Karpas-422 (cell line): ENCODE measurements around the gene REEP1. TPM values are rescaled to one million over a fixed set of nuclear protein-coding genes. Genes with fewer than 3 reads are reported as not detected.

Source experiments
- DNase-seq: peaks from one replicate; pipeline ENCODE4 v3.0.0-alpha.2; 2015
- H2AFZ ChIP-seq: fragments of 200-600 bp; sonication (generic); 2 replicates; pipeline ENCODE4 v1.6.1; 2014; ENCODE audit warnings: antibody characterized with exemption, low read length, mixed read lengths
- H3K27ac ChIP-seq: fragments of 200-600 bp; sonication (generic); 2 replicates; pipeline ENCODE4 v1.5.1; 2014; ENCODE audit warnings: mild to moderate bottlenecking, low read length, moderate library complexity
- H3K27me3 ChIP-seq: fragments of 200-600 bp; sonication (generic); 2 replicates; pipeline ENCODE4 v1.6.1; 2014; ENCODE audit warnings: low read length, mixed read lengths
- H3K36me3 ChIP-seq: fragments of 200-600 bp; sonication (generic); 2 replicates; pipeline ENCODE4 v1.6.1; 2014; ENCODE audit warnings: low read length, mixed read lengths; ENCODE audit not compliant: insufficient read depth
- H3K4me1 ChIP-seq: fragments of 200-600 bp; sonication (generic); 2 replicates; pipeline ENCODE4 v1.6.1; 2014; ENCODE audit warnings: mild to moderate bottlenecking, low read length, mixed read lengths
- H3K4me2 ChIP-seq: fragments of 200-600 bp; sonication (generic); 2 replicates; pipeline ENCODE4 v1.6.1; 2014; ENCODE audit warnings: low read length, low read depth, mild to moderate bottlenecking; ENCODE audit not compliant: poor library complexity, severe bottlenecking
- H3K4me3 ChIP-seq: fragments of 200-600 bp; sonication (generic); 2 replicates; pipeline ENCODE4 v1.5.1; 2014; ENCODE audit warnings: mild to moderate bottlenecking, antibody characterized with exemption, low read length, mixed read lengths
- H3K79me2 ChIP-seq: fragments of 200-600 bp; sonication (generic); 2 replicates; pipeline ENCODE4 v1.6.1; 2014; ENCODE audit warnings: mild to moderate bottlenecking, low read length, mixed read lengths
- H3K9ac ChIP-seq: fragments of 200-600 bp; sonication (generic); 2 replicates; pipeline ENCODE4 v1.6.0; 2014; ENCODE audit warnings: low read length
- H3K9me2 ChIP-seq: fragments of 200-600 bp; sonication (generic), shearing (Covaris generic); replicated peaks from 2 replicates; pipeline ENCODE4 v1.6.0; 2014; ENCODE audit warnings: mild to moderate bottlenecking, low read length, moderate library complexity; ENCODE audit not compliant: insufficient read depth
- H3K9me3 ChIP-seq: fragments of 300-700, 200-600 bp; sonication (generic); 2 replicates; pipeline ENCODE4 v1.6.1; 2014; ENCODE audit warnings: low read length, mixed read lengths
- H4K20me1 ChIP-seq: fragments of 200-600 bp; sonication (generic); 2 replicates; pipeline ENCODE4 v1.6.1; 2014; ENCODE audit warnings: mild to moderate bottlenecking, antibody characterized with exemption, low read length, low read depth; ENCODE audit not compliant: insufficient read depth
- total RNA-seq: library from RNA; depleted of rRNA; stranded (reverse); fragments of >200 nt; shearing (Covaris generic); gene quantifications from 2 replicates; pipeline ENCODE4 v1.2.3, GENCODE V29; 2014; ENCODE audit warnings: low replicate concordance

REEP1 gene
- total RNA-seq, 1 experiment from 2014 or later = 0.22 TPM

- no peaks in the 10 kb centered on the region for H3K9me3 ChIP-seq
- H3K4me1 ChIP-seq = no peaks in the 10 kb centered on the region
- H3K27me3 ChIP-seq = peaks cover 7% of the 10 kb centered on the region
- no peak overlapping the region for H2AFZ ChIP-seq
- H3K79me2 ChIP-seq = no peaks in the 10 kb centered on the region
- no peaks in the 10 kb centered on the region for H4K20me1 ChIP-seq
- H3K9ac ChIP-seq = no peak overlapping the region
- DNase-seq = no peak
- H3K9me2 ChIP-seq = no peaks in the 10 kb centered on the region
- H3K4me3 ChIP-seq = no peak overlapping the region
- no peak overlapping the region for H3K27ac ChIP-seq
- no peak overlapping the region for H3K4me2 ChIP-seq
- H3K36me3 ChIP-seq = no peaks in the 10 kb centered on the region
These were observed 46.1 kb downstream of the REEP1 start for GRCh38 chr2:86291328-86291662.

- Histone ChIP-seq H3K9ac (no peak overlapping the region), H3K36me3 (no peaks in the 10 kb centered on the region), H4K20me1 (no peaks in the 10 kb centered on the region), H3K9me3 (no peaks in the 10 kb centered on the region), H3K4me3 (no peak overlapping the region), H3K4me2 (no peak overlapping the region), H2AFZ (no peak overlapping the region), H3K27ac (no peak overlapping the region), H3K79me2 (no peaks in the 10 kb centered on the region), H3K9me2 (no peaks in the 10 kb centered on the region), H3K27me3 (peaks cover 7% of the 10 kb centered on the region), H3K4me1 (no peaks in the 10 kb centered on the region)
- no peak for DNase-seq
These were observed 46.7 kb downstream of the REEP1 start for GRCh38 chr2:86290596-86291327.

DNA sequence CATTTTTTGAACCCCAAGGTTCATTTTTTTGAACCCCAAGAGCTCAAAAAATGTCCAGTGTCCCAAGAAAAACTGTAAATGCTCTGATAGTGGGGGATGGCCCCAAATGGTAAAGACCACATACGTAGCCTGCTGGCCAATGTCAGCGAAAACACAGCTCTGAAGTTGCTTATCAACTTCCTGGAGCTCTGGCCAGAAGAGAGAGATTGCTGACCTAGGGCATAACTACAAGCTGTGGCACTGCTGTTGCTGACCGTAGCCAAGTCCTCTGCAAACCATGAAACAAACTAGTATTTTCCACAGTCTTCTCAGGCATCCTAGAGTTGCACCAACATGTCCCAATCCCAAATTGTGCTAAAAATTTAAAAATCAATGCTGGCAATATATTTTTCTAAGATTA lies 50.9 kb downstream of the REEP1 start:
- no peaks in the 10 kb centered on the region for H4K20me1 ChIP-seq
- H3K9me2 ChIP-seq = no peaks in the 10 kb centered on the region
- no peaks in the 10 kb centered on the region for H3K36me3 ChIP-seq
- no peak overlapping the region for H3K27ac ChIP-seq
- H3K9me3 ChIP-seq = no peaks in the 10 kb centered on the region
- H3K79me2 ChIP-seq = no peaks in the 10 kb centered on the region
- no peak overlapping the region for H3K9ac ChIP-seq
- no peak overlapping the region for H3K4me3 ChIP-seq
- DNase-seq = no peak
- no peak overlapping the region for H2AFZ ChIP-seq
- H3K27me3 ChIP-seq = peaks cover 7% of the 10 kb centered on the region
- H3K4me2 ChIP-seq = no peak overlapping the region
- no peaks in the 10 kb centered on the region for H3K4me1 ChIP-seq

GRCh38 chr2:86285981-86286380 lies 51.4 kb downstream of the REEP1 start:
- no peaks in the 10 kb centered on the region for H3K4me1 ChIP-seq
- H3K27me3 ChIP-seq = peaks cover 5% of the 10 kb centered on the region
- DNase-seq = no peak
- H2AFZ ChIP-seq = no peak overlapping the region
- H3K4me3 ChIP-seq = no peak overlapping the region
- no peak overlapping the region for H3K9ac ChIP-seq
- no peaks in the 10 kb centered on the region for H3K9me3 ChIP-seq
- no peaks in the 10 kb centered on the region for H3K9me2 ChIP-seq
- H3K27ac ChIP-seq = no peak overlapping the region
- no peaks in the 10 kb centered on the region for H3K79me2 ChIP-seq
- no peaks in the 10 kb centered on the region for H3K36me3 ChIP-seq
- H3K4me2 ChIP-seq = no peak overlapping the region
- no peaks in the 10 kb centered on the region for H4K20me1 ChIP-seq

- no peak overlapping the region for H3K4me2 ChIP-seq
These were observed 51.9 kb downstream of the REEP1 start for GRCh38 chr2:86285571-86285970.

DNA sequence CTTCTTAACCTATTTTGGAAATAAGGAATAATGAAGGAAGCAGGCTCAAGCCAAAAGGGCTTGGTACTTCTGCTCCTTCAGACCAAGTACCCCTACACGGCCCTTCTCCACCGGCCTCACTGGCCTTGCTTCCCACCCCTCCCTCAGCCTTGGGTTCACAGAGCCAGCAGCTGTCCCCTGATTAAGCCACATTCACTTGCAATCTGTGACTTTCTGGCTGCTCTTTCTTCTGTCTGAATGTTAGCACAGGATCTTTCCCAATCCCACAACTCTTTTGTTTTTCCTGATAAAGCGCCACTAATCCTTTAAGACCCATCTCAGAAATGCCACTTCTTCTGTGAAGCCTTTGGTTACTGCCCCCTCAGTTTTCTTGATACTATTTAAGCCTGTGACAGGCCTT lies 52.4 kb downstream of the REEP1 start:
- H3K79me2 ChIP-seq = no peaks in the 10 kb centered on the region
- no peak overlapping the region for H3K4me2 ChIP-seq
- DNase-seq = no peak
- no peak overlapping the region for H2AFZ ChIP-seq
- H3K4me3 ChIP-seq = no peak overlapping the region
- H3K9me3 ChIP-seq = no peaks in the 10 kb centered on the region
- H4K20me1 ChIP-seq = no peaks in the 10 kb centered on the region
- H3K36me3 ChIP-seq = no peaks in the 10 kb centered on the region
- H3K27ac ChIP-seq = no peak overlapping the region
- peaks cover 4% of the 10 kb centered on the region; the same call in 1 of the 2 replicates for H3K27me3 ChIP-seq
- H3K9ac ChIP-seq = no peak overlapping the region
- no peaks in the 10 kb centered on the region for H3K9me2 ChIP-seq
- no peaks in the 10 kb centered on the region for H3K4me1 ChIP-seq

More at GRCh38 chr2:86285571-86285970, 51.9 kb downstream of the REEP1 start:
- Histone ChIP-seq H3K9me3 (no peaks in the 10 kb centered on the region), H3K27ac (no peak overlapping the region), H3K4me1 (no peaks in the 10 kb centered on the region), H3K9me2 (no peaks in the 10 kb centered on the region), H3K27me3 (peaks cover 4% of the 10 kb centered on the region; the same call in 1 of the 2 replicates), H2AFZ (no peak overlapping the region), H3K9ac (no peak overlapping the region), H3K36me3 (no peaks in the 10 kb centered on the region), H4K20me1 (no peaks in the 10 kb centered on the region), H3K79me2 (no peaks in the 10 kb centered on the region), H3K4me3 (no peak overlapping the region)
- no peak for DNase-seq

- Histone ChIP-seq H4K20me1 (no peaks in the 10 kb centered on the region), H3K36me3 (no peaks in the 10 kb centered on the region), H3K9me3 (no peaks in the 10 kb centered on the region), H2AFZ (no peak overlapping the region), H3K4me2 (no peak overlapping the region), H3K4me1 (no peaks in the 10 kb centered on the region), H3K9ac (no peak overlapping the region), H3K4me3 (no peak overlapping the region), H3K27me3 (peaks cover 4% of the 10 kb centered on the region; the same call in 1 of the 2 replicates), H3K79me2 (no peaks in the 10 kb centered on the region), H3K9me2 (no peaks in the 10 kb centered on the region), H3K27ac (no peak overlapping the region)
- no peak for DNase-seq
These were observed 53.0 kb downstream of the REEP1 start for GRCh38 chr2:86284401-86284841.

- H3K9me2 ChIP-seq = no peaks in the 10 kb centered on the region
- no peak for DNase-seq
- no peaks in the 10 kb centered on the region for H3K36me3 ChIP-seq
- H3K9ac ChIP-seq = no peak overlapping the region
- H4K20me1 ChIP-seq = no peaks in the 10 kb centered on the region
- H3K4me3 ChIP-seq = no peak overlapping the region
- H3K9me3 ChIP-seq = no peaks in the 10 kb centered on the region
- H3K79me2 ChIP-seq = no peaks in the 10 kb centered on the region
- no peak overlapping the region for H3K27ac ChIP-seq
- no peaks in the 10 kb centered on the region for H3K27me3 ChIP-seq
- H2AFZ ChIP-seq = no peak overlapping the region
- no peaks in the 10 kb centered on the region for H3K4me1 ChIP-seq
- H3K4me2 ChIP-seq = no peak overlapping the region
These were observed 53.9 kb downstream of the REEP1 start for GRCh38 chr2:86283411-86284030.
